ENCODE measurements around the gene DYNC1I1. TPM values are rescaled to one million over a fixed set of nuclear protein-coding genes. Genes with fewer than 3 reads are reported as not detected.

Gene DYNC1I1
- total and polyA plus RNA-seq, 2 donors (not counting 1 experiment from before 2014, with no cell fraction given), result 0.17 to 0.30 TPM

DNA sequence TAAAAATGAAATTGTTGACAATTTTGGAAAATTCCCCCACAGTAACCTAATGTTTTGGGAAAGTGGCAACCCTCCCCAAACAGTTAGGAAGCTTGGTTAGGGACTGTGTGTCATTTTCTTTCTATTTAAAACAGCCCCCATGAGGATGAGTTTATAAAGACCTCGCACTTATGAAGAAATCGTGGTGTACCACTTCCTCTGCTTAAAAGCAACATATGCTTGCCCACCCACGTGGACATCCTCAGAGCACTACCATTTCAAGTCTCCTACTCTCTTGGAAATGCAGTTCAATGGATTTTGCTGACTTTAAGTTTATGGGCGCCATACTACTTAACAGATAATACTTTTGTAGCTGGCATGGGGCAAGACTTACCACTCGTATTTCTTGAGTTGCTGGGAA lies 223.8 kb downstream of the DYNC1I1 start:
- H3K79me2 ChIP-seq (ENCODE audit: control insufficient read depth, insufficient read depth, low read length), result no peaks in the 10 kb centered on the region
- no peaks in the 10 kb centered on the region for H3K4me1 ChIP-seq (ENCODE audit: control insufficient read depth, extremely low read depth, insufficient read depth, low read length)
- no peaks in the 10 kb centered on the region for H3K36me3 ChIP-seq (ENCODE audit: control insufficient read depth, insufficient read depth, low read length)
- no peaks in the 10 kb centered on the region for H3K27me3 ChIP-seq (ENCODE audit: control insufficient read depth, insufficient read depth, low read length)
- TF ChIP-seq, protein P1, sequence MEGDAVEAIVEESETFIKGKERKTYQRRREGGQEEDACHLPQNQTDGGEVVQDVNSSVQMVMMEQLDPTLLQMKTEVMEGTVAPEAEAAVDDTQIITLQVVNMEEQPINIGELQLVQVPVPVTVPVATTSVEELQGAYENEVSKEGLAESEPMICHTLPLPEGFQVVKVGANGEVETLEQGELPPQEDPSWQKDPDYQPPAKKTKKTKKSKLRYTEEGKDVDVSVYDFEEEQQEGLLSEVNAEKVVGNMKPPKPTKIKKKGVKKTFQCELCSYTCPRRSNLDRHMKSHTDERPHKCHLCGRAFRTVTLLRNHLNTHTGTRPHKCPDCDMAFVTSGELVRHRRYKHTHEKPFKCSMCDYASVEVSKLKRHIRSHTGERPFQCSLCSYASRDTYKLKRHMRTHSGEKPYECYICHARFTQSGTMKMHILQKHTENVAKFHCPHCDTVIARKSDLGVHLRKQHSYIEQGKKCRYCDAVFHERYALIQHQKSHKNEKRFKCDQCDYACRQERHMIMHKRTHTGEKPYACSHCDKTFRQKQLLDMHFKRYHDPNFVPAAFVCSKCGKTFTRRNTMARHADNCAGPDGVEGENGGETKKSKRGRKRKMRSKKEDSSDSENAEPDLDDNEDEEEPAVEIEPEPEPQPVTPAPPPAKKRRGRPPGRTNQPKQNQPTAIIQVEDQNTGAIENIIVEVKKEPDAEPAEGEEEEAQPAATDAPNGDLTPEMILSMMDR (conservative IDR thresholded peaks at IDR 0.05 in 1 of 2, IDR thresholded peaks at IDR 0.05 in 1 of 2; ENCODE audit: low read depth in 1 of 2, low read length in 2 of 2), result no peak
- no peak for TF ChIP-seq EZH2 (IDR thresholded peaks at IDR 0.05; ENCODE audit: low read length, missing control alignments)
- no peak overlapping the region for H3K4me2 ChIP-seq (ENCODE audit: extremely low read depth, insufficient read depth, low read length)
- H4K20me1 ChIP-seq (ENCODE audit: control insufficient read depth, extremely low read depth, insufficient read depth, low read length), result no peaks in the 10 kb centered on the region
- H3K4me3 ChIP-seq (replicated peaks in 1 of 4; ENCODE audit: control extremely low read depth in 1 of 4, insufficient read depth in 1 of 4, low read depth in 3 of 4, low read length in 4 of 4), result no peak overlapping the region
- no peak overlapping the region for H2AFZ ChIP-seq (ENCODE audit: low read length)
- no peak for DNase-seq (ENCODE audit: low read depth in 2 of 2)
- no peak overlapping the region for H3K27ac ChIP-seq (ENCODE audit: insufficient read depth, low read length)
- H3K9me3 ChIP-seq (ENCODE audit: control insufficient read depth, insufficient read depth, low read depth, low read length), result no peaks in the 10 kb centered on the region
- H3K9ac ChIP-seq (ENCODE audit: insufficient read depth, low read length), result no peak overlapping the region

DNA sequence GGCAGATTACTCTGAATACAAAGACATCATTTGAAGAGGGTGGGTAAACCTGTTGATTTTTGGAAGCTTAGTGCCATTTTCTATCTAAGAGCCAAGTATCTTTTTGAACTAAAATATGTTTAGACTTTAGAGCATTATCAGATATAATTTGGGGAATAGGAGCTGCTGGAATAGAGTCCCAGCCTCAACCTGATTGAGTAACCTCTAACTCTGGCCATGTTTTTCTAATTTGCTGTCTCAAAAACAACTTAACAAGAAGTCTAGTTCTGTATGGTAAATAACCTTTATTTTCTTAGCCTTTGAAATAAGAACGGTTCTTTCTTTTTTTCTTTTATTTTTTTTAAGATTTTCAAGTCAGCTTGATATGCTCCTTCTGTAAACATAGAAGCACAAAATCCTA lies 224.5 kb downstream of the DYNC1I1 start:
- DNase-seq (ENCODE audit: low read depth in 2 of 2), result no peak
- Histone ChIP-seq H3K4me3 (replicated peaks in 1 of 4; ENCODE audit: control extremely low read depth in 1 of 4, insufficient read depth in 1 of 4, low read depth in 3 of 4, low read length in 4 of 4) (no peak overlapping the region), H3K9ac (ENCODE audit: insufficient read depth, low read length) (no peak overlapping the region), H3K9me3 (ENCODE audit: control insufficient read depth, insufficient read depth, low read depth, low read length) (no peaks in the 10 kb centered on the region), H2AFZ (ENCODE audit: low read length) (no peak overlapping the region), H3K79me2 (ENCODE audit: control insufficient read depth, insufficient read depth, low read length) (no peaks in the 10 kb centered on the region), H3K27me3 (ENCODE audit: control insufficient read depth, insufficient read depth, low read length) (no peaks in the 10 kb centered on the region), H3K4me2 (ENCODE audit: extremely low read depth, insufficient read depth, low read length) (no peak overlapping the region), H3K27ac (ENCODE audit: insufficient read depth, low read length) (no peak overlapping the region), H4K20me1 (ENCODE audit: control insufficient read depth, extremely low read depth, insufficient read depth, low read length) (no peaks in the 10 kb centered on the region), H3K4me1 (ENCODE audit: control insufficient read depth, extremely low read depth, insufficient read depth, low read length) (no peaks in the 10 kb centered on the region), H3K36me3 (ENCODE audit: control insufficient read depth, insufficient read depth, low read length) (no peaks in the 10 kb centered on the region)
- no peak for TF ChIP-seq EZH2 (IDR thresholded peaks at IDR 0.05; ENCODE audit: low read length, missing control alignments)
- TF ChIP-seq, protein P1 (conservative IDR thresholded peaks at IDR 0.05 in 1 of 2, IDR thresholded peaks at IDR 0.05 in 1 of 2; ENCODE audit: low read depth in 1 of 2, low read length in 2 of 2), result no peak

DNA sequence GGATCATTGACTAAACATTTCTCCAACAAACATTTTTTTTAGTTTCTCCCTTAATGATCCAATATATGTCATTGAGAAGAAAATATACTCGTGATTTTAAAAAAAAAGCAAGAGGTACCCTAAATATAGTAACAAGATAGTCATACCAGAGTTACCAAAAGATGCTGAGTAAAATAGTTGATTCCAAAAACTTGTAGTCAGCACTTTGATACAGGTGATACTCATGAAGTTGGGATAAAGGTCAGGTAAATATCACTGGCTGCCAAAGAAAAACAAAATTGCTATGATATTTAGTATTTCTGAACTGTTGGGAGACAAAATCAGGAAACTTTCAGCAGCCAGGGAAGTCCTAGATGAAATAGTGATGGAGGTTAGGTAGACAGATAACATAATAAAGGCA lies 225.3 kb downstream of the DYNC1I1 start:
- no peak for DNase-seq (ENCODE audit: low read depth in 2 of 2)
- no peak for TF ChIP-seq EZH2 (IDR thresholded peaks at IDR 0.05; ENCODE audit: low read length, missing control alignments)
- TF ChIP-seq, protein P1 (conservative IDR thresholded peaks at IDR 0.05 in 1 of 2, IDR thresholded peaks at IDR 0.05 in 1 of 2; ENCODE audit: low read depth in 1 of 2, low read length in 2 of 2), result no peak

More for the DNA sequence above, 225.3 kb downstream of the DYNC1I1 start:
- Histone ChIP-seq H3K36me3 (ENCODE audit: control insufficient read depth, insufficient read depth, low read length) (no peaks in the 10 kb centered on the region), H3K27ac (ENCODE audit: insufficient read depth, low read length) (no peak overlapping the region), H3K4me3 (replicated peaks in 1 of 4; ENCODE audit: control extremely low read depth in 1 of 4, insufficient read depth in 1 of 4, low read depth in 3 of 4, low read length in 4 of 4) (no peak overlapping the region), H3K27me3 (ENCODE audit: control insufficient read depth, insufficient read depth, low read length) (no peaks in the 10 kb centered on the region), H3K4me1 (ENCODE audit: control insufficient read depth, extremely low read depth, insufficient read depth, low read length) (no peaks in the 10 kb centered on the region), H3K79me2 (ENCODE audit: control insufficient read depth, insufficient read depth, low read length) (no peaks in the 10 kb centered on the region), H3K9me3 (ENCODE audit: control insufficient read depth, insufficient read depth, low read depth, low read length) (no peaks in the 10 kb centered on the region), H4K20me1 (ENCODE audit: control insufficient read depth, extremely low read depth, insufficient read depth, low read length) (no peaks in the 10 kb centered on the region), H2AFZ (ENCODE audit: low read length) (no peak overlapping the region), H3K4me2 (ENCODE audit: extremely low read depth, insufficient read depth, low read length) (no peak overlapping the region), H3K9ac (ENCODE audit: insufficient read depth, low read length) (no peak overlapping the region)

Measured in fibroblast of lung (primary cell).